ENCODE measurements around the gene BCL7A. TPM values are rescaled to one million over a fixed set of nuclear protein-coding genes. Genes with fewer than 3 reads are reported as not detected.
A peak's percentile ranks its signal among the peaks of the same experiment; 100 is the strongest.

The BCL7A gene
- total RNA-seq, 2 donors from 2014 or later: 9.6 to 12.9 TPM

DNA sequence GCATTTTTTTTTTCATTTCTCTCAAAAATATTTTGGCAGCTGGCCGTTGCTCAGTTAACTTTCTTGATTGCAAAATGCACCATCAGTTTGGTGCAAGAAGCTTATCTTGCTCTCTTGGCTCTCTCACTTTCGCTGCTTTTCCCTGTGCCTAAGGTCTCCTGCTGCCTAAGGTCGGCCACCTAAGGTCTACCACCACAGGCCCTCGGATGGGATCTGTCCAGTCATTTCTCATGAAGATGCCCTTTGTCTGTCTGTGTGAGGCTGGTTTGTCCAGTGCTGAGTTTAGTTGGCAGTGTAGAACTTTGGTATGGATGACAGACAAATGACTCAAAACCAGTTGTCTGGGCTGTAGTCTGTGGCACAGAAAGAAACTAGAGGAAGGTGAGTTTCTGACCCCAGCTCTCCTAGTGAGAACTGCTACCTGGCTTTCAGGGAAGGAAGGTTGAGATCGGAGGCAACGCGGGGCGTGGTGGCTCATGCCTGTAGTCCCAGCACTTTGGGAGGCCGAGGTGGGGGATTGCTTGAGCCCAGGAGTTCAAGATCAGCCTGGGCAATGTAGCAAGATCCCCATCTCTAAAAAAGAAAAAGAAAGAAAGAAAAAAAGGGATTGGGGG lies 59.5 kb downstream of the BCL7A start:
- Histone ChIP-seq H3K4me3 (peak overlapping the region; percentile 87), H3K36me3 (no peaks in the 10 kb centered on the region), H3K9me3 (no peaks in the 10 kb centered on the region), H3K4me1 (ENCODE audit: control insufficient read depth in 1 of 2, low read depth in 2 of 2) (peaks cover 22 to 47% of the 10 kb centered on the region in 2 donors), H3K27ac (peak overlapping the region; percentile 62 to 77), H3K27me3 (replicated peaks; ENCODE audit: insufficient read depth) (no peaks in the 10 kb centered on the region)
- TF ChIP-seq, protein P1, sequence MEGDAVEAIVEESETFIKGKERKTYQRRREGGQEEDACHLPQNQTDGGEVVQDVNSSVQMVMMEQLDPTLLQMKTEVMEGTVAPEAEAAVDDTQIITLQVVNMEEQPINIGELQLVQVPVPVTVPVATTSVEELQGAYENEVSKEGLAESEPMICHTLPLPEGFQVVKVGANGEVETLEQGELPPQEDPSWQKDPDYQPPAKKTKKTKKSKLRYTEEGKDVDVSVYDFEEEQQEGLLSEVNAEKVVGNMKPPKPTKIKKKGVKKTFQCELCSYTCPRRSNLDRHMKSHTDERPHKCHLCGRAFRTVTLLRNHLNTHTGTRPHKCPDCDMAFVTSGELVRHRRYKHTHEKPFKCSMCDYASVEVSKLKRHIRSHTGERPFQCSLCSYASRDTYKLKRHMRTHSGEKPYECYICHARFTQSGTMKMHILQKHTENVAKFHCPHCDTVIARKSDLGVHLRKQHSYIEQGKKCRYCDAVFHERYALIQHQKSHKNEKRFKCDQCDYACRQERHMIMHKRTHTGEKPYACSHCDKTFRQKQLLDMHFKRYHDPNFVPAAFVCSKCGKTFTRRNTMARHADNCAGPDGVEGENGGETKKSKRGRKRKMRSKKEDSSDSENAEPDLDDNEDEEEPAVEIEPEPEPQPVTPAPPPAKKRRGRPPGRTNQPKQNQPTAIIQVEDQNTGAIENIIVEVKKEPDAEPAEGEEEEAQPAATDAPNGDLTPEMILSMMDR (IDR thresholded peaks at IDR 0.05): no peak
- DNase-seq (ENCODE audit: low spot score): no peak
- no peak for ATAC-seq (ENCODE audit: insufficient number of reproducible peaks, low FRiP score, low read depth)

- peak overlapping the region; percentile 87 for H3K4me3 ChIP-seq
- peak overlapping the region; percentile 62 to 77 for H3K27ac ChIP-seq
- DNase-seq (ENCODE audit: low spot score) (no peak), ATAC-seq (ENCODE audit: insufficient number of reproducible peaks, low FRiP score, low read depth) (no peak)
- H3K9me3 ChIP-seq: no peaks in the 10 kb centered on the region
- H3K27me3 ChIP-seq (replicated peaks; ENCODE audit: insufficient read depth): no peaks in the 10 kb centered on the region
- H3K36me3 ChIP-seq: no peaks in the 10 kb centered on the region
- H3K4me1 ChIP-seq (ENCODE audit: control insufficient read depth in 1 of 2, low read depth in 2 of 2): peaks cover 22 to 47% of the 10 kb centered on the region in 2 donors
- TF ChIP-seq, protein P1 (IDR thresholded peaks at IDR 0.05): no peak
These were observed 60.1 kb downstream of the BCL7A start for GRCh38 chr12:122081697-122082221.

- H3K4me1 ChIP-seq (ENCODE audit: control insufficient read depth in 1 of 2, low read depth in 2 of 2): peaks cover 22 to 47% of the 10 kb centered on the region in 2 donors
- H3K9me3 ChIP-seq: no peaks in the 10 kb centered on the region
- no peaks in the 10 kb centered on the region for H3K36me3 ChIP-seq
- ATAC-seq (ENCODE audit: insufficient number of reproducible peaks, low FRiP score, low read depth) (no peak), DNase-seq (ENCODE audit: low spot score) (no peak)
- H3K27me3 ChIP-seq (replicated peaks; ENCODE audit: insufficient read depth): no peaks in the 10 kb centered on the region
- TF ChIP-seq, protein P1 (IDR thresholded peaks at IDR 0.05): no peak
- no peak overlapping the region for H3K4me3 ChIP-seq
- H3K27ac ChIP-seq: no peak overlapping the region
These were observed 61.1 kb downstream of the BCL7A start for GRCh38 chr12:122082621-122083356.

DNA sequence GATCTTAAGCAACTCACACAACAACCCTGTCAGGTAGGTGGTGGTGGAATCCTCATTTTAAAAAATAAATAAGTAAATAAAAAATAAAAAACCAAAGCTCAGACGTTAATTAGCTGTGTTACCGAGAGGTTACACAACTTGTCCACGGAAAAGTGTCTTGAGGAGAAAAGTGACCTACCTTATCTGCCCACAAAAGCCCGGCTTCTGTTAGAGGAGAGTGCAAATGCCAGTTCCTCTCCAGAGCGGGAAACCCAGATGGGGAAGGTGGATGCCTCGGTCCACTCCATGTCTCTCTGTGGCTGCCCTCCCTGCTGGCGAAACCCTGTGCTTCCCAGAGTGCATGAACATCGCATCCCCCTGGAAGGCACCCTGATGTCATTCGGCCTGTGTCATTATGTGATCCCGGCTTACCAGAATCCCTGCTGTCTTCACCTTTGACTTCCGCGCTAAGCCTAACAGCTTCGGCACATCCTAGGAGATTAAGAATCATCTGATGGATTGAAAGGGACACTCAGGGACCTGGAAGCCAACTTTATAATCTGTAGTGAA lies 63.2 kb downstream of the BCL7A start:
- H3K36me3 ChIP-seq: no peaks in the 10 kb centered on the region
- TF ChIP-seq, protein P1 (IDR thresholded peaks at IDR 0.05): no peak
- H3K9me3 ChIP-seq: no peaks in the 10 kb centered on the region
- ATAC-seq (ENCODE audit: insufficient number of reproducible peaks, low FRiP score, low read depth) (no peak), DNase-seq (ENCODE audit: low spot score) (no peak)
- no peak overlapping the region for H3K27ac ChIP-seq
- H3K4me3 ChIP-seq: no peak overlapping the region
- peaks cover 35 to 60% of the 10 kb centered on the region in 2 donors for H3K4me1 ChIP-seq (ENCODE audit: control insufficient read depth in 1 of 2, low read depth in 2 of 2)
- no peaks in the 10 kb centered on the region for H3K27me3 ChIP-seq (replicated peaks; ENCODE audit: insufficient read depth)

- Histone ChIP-seq H3K4me3 (no peak overlapping the region), H3K9me3 (no peaks in the 10 kb centered on the region), H3K36me3 (no peaks in the 10 kb centered on the region), H3K27me3 (replicated peaks; ENCODE audit: insufficient read depth) (no peaks in the 10 kb centered on the region), H3K27ac (no peak overlapping the region), H3K4me1 (ENCODE audit: control insufficient read depth in 1 of 2, low read depth in 2 of 2) (peaks cover 36 to 60% of the 10 kb centered on the region in 2 donors)
- TF ChIP-seq, protein P1 (IDR thresholded peaks at IDR 0.05): no peak
- ATAC-seq (ENCODE audit: insufficient number of reproducible peaks, low FRiP score, low read depth): no peak
- DNase-seq (ENCODE audit: low spot score): no peak
These were observed 63.9 kb downstream of the BCL7A start for GRCh38 chr12:122085591-122085990.
